Choroid plexus epithelial cell (primary cell): Measurements from ENCODE around the gene CRIM1.

Experiments
- DNase-seq: peaks from one replicate; pipeline ENCODE4 v3.0.0-alpha.2; 2010; ENCODE audit warnings: low read depth
- H3K4me3 ChIP-seq: 2 replicates; pipeline ENCODE4 v1.5.1; 2011; ENCODE audit warnings: low read depth, mild to moderate bottlenecking, control low read depth, low read length, moderate library complexity
- CTCF ChIP-seq: conservative IDR thresholded peaks from 2 replicates; pipeline ENCODE4 v1.5.1; 2011; ENCODE audit warnings: low read depth, mild to moderate bottlenecking, control low read depth, inconsistent platforms, low read length, moderate library complexity

CRIM1 gene

GRCh38 chr2:36490749-36491148 lies 135.2 kb downstream of the CRIM1 start:
- TF ChIP-seq CTCF = no peak
- no peak overlapping the region for H3K4me3 ChIP-seq
- no peak for DNase-seq

- H3K4me3 ChIP-seq = no peak overlapping the region
- DNase-seq = peak; percentile 70
- TF ChIP-seq CTCF = no peak
These were observed 136.8 kb downstream of the CRIM1 start for GRCh38 chr2:36492216-36492945.

GRCh38 chr2:36493306-36493705 lies 137.7 kb downstream of the CRIM1 start:
- TF ChIP-seq CTCF = no peak
- no peak overlapping the region for H3K4me3 ChIP-seq
- peak; percentile 61 for DNase-seq

- no peak overlapping the region for H3K4me3 ChIP-seq
- DNase-seq = peak; percentile 59
- no peak for TF ChIP-seq CTCF
These were observed 142.1 kb downstream of the CRIM1 start for GRCh38 chr2:36497570-36498163.

- peak; percentile 4 for TF ChIP-seq CTCF
- DNase-seq = no peak
These were observed 143.7 kb downstream of the CRIM1 start for GRCh38 chr2:36499128-36499820.

GRCh38 chr2:36500072-36500471 lies 144.5 kb downstream of the CRIM1 start:
- no peak for TF ChIP-seq CTCF
- no peak for DNase-seq
- H3K4me3 ChIP-seq = no peak overlapping the region

More at GRCh38 chr2:36499128-36499820, 143.7 kb downstream of the CRIM1 start:
- no peak overlapping the region for H3K4me3 ChIP-seq
